ENCODE data around the gene HPCAL4. TPM values are rescaled to one million over a fixed set of nuclear protein-coding genes. Genes with fewer than 3 reads are reported as not detected.
A peak's percentile ranks its signal among the peaks of the same experiment; 100 is the strongest.

HPCAL4 gene
- total RNA-seq (1 to 10 TPM in 1 of 10 donors, under 1 TPM in 9; 0.07 to 3.7 (median 0.19) TPM), polyA plus RNA-seq (under 1 TPM; 0.39 to 0.51 TPM)
- long read RNA-seq, donor 1, full-length matches to known transcripts = 3 of 9 reads
- long read RNA-seq, donor 1, partial matches to known transcripts = 0 of 9 reads
- long read RNA-seq, donor 1, other reads (novel, unspliced or antisense) = 6 of 9 reads
- long read RNA-seq, donor 2, partial matches to known transcripts = 0 of 1 reads
- long read RNA-seq, donor 2, other reads (novel, unspliced or antisense) = 1 of 1 reads
- long read RNA-seq, donor 3, full-length matches to known transcripts = 1 of 1 reads
- long read RNA-seq, donor 3, partial matches to known transcripts = 0 of 1 reads
- long read RNA-seq, donor 3, other reads (novel, unspliced or antisense) = 0 of 1 reads

DNA sequence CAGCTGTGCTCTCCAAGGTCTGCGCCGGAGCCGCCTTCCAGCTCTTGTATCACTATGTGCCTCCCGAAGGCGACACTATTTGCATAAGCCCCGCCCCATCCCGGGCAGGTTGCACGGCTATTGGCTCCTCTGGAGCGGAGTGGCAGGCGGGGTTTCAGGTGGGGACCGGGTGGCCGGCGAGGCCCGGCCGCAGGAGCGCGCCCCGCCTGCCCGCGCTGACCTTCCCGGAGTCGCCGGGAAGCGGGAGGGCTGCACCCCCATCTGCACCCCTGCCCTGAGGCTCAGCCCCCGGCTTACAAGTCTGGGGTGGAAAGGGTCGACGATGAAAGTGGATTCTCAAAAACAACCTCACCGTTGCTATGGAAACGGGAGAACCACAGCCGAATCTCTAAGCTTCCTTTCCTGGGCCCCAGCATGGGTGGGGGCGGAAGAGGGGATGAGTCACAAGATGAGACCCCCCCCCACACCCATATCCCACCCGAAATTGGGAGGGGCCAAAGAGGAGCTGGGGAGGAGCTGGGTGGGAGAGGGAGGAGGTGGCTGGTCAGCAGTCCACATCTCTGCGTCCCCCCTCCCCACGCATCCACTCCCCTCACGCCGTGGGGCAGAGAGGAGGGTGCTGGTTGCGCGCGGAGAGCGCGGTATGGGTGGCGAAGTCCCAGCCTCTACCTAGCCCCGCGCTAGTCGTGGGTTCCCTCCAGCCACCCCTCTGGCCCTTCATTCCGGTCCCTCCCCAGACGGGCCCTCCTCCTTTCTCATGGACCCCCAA is at the start of gene HPCAL4:
HPCAL4 (minus strand) TSS at position 51 of the 769 bp plus-strand sequence. CDS start 6,830 bp downstream, outside the sequence.
- WGBS, 2 donors = 2% methylated on average over 43 to 47 of the region's 47 CpGs
- intact Hi-C loops (cut with DNase I) = no loop called here

GRCh38 chr1:39738622-39739366 is 47.6 kb upstream of the HPCAL4 start, which contains the start of gene PPIE:
PPIE (plus strand) TSS chr1:39738882; CDS start chr1:39738901, 19 bp downstream.
- 1% methylated on average over 52 of the region's 52 CpGs for WGBS, 2 donors
- intact Hi-C loops (cut with DNase I) = no loop called here
- Histone ChIP-seq H3K9me3 (no peaks in the 10 kb centered on the region), H3K27ac (peak within 1 kb of the TSS in 9 of 10 donors; percentile 63 to 87 (median 76)), H3K36me3 (peaks cover 0 to 40% (median 18%) of the 10 kb centered on the region in 9 donors), H3K4me1 (peaks cover 4 to 23% (median 10%) of the 10 kb centered on the region in 9 donors), H3K4me3 (peak within 1 kb of the TSS; percentile 62 to 92 (median 76)), H3K27me3 (peaks cover 0 to 21% (median 10%) of the 10 kb centered on the region in 7 donors)
- ATAC-seq (peak; percentile 96 to 99 (median 98)), DNase-seq (peak; percentile 94 to 96)
- TF ChIP-seq CTCF (IDR thresholded peaks at IDR 0.05) = no peak

More for the DNA sequence above, at the start of gene HPCAL4:
- peak; percentile 89 to 90 for DNase-seq
- H3K4me1 ChIP-seq = peaks cover 0 to 23% (median 20%) of the 10 kb centered on the region in 9 donors
- no peaks in the 10 kb centered on the region for H3K9me3 ChIP-seq
- peak; percentile 93 to 98 (median 96) for ATAC-seq
- peaks cover 11 to 88% (median 54%) of the 10 kb centered on the region in 7 donors for H3K27me3 ChIP-seq
- no peak within 1 kb of the TSS for H3K27ac ChIP-seq
- peak within 1 kb of the TSS; percentile 4 to 53 (median 40) for H3K4me3 ChIP-seq
- TF ChIP-seq CTCF (IDR thresholded peaks at IDR 0.05) = no peak
- no peaks in the 10 kb centered on the region for H3K36me3 ChIP-seq

- intact Hi-C loops (cut with DNase I) = no loop called here
- peaks cover 0 to 28% (median 6%) of the 10 kb centered on the region in 9 donors for H3K36me3 ChIP-seq
- ATAC-seq (no peak), DNase-seq (no peak)
- H3K27ac ChIP-seq = no peak overlapping the region
- H3K4me1 ChIP-seq = peaks cover 4 to 32% (median 10%) of the 10 kb centered on the region in 9 donors
- peaks cover 0 to 32% (median 18%) of the 10 kb centered on the region in 7 donors for H3K27me3 ChIP-seq
- H3K9me3 ChIP-seq = no peaks in the 10 kb centered on the region
- no peak for TF ChIP-seq CTCF (IDR thresholded peaks at IDR 0.05)
- H3K4me3 ChIP-seq = no peak overlapping the region
- 74 to 76% methylated on average over 9 of the region's 9 CpGs for WGBS, 2 donors
Observed at GRCh38 chr1:39737546-39738169, 46.4 kb upstream of the HPCAL4 start.

All from heart right ventricle (tissue), 16 donors.